Stimulated activated CD4-positive, alpha-beta T cell treated with anti-CD3 and anti-CD28 coated beads, TNF-alpha, amount 100 ng/mL, for 1 hour (primary cell): Measurements from ENCODE around the gene NKIRAS2.

Experiments
- DNase-seq, 3 donors: peaks; one replicate each; pipeline ENCODE4 v3.0.0-alpha.2; 2020; ENCODE audit warnings: low read depth in 3 of 3, low spot score in 1 of 3

Gene NKIRAS2

GRCh38 chr17:42053731-42054500 lies 34.0 kb downstream of the NKIRAS2 start:
- DNase-seq = no peak

DNA sequence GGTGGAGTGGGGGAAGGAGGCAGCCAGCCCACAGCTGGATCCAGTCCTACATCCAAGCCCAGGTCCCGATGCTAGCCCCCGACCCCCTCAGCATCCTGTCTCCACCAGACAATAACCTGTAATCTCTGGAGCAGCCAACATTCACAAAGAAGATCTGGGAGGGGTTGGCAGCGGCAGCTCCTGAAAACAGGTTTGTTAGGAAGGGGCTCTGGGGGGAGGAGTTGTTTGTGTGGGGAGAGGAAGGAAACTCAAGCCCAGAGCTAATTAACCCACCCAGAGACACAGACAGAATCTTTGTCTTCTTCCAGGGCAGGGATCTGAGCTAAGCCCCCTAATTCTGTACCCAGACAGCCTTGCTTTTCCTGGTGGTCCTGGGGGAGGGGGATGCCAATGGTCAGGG lies 35.1 kb downstream of the NKIRAS2 start:
- no peak for DNase-seq

- DNase-seq = no peak
These were observed 35.6 kb downstream of the NKIRAS2 start for GRCh38 chr17:42055496-42055895.

DNA sequence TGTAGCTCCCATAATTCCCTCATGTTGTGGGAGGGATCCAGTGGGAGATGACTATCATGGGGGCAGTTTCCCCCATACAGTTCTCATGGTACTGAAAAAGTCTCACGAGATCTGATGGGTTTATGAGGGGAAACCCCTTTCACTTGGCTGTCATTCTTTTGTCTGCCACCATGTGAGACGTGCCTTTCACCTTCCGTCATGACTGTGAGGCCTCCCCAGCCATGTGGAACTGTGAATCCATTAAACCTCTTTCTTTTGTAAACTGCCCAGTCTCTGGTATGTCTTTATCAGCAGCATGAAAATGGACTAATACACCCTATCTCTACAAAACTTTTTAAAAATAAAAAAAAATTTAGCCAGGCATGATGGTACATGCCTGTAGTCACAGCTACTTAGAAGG lies 36.7 kb downstream of the NKIRAS2 start:
- no peak for DNase-seq

- DNase-seq = no peak
These were observed 38.2 kb downstream of the NKIRAS2 start for GRCh38 chr17:42058063-42058462.

DNA sequence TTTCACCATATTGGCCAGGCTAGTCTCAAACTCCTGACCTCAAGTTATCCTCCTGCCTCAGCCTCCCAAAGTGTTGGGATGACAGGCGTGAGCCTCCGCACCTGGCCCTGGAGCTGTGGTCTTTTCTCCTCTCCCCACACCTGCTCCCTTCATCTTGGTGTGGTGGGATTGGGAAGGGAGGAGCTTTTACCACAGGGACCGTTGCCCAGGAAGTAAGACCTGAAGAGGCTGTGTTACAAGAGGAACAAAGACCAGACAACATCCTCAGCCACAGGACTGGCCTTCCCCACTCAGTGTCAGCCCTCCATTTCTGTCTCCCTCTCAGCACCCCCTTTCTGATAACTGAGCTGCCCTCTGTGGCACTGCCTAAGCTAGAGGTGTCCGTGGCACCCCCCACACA lies 39.9 kb downstream of the NKIRAS2 start:
- DNase-seq = no peak

GRCh38 chr17:42060231-42060630 lies 40.3 kb downstream of the NKIRAS2 start:
- DNase-seq = no peak

DNA sequence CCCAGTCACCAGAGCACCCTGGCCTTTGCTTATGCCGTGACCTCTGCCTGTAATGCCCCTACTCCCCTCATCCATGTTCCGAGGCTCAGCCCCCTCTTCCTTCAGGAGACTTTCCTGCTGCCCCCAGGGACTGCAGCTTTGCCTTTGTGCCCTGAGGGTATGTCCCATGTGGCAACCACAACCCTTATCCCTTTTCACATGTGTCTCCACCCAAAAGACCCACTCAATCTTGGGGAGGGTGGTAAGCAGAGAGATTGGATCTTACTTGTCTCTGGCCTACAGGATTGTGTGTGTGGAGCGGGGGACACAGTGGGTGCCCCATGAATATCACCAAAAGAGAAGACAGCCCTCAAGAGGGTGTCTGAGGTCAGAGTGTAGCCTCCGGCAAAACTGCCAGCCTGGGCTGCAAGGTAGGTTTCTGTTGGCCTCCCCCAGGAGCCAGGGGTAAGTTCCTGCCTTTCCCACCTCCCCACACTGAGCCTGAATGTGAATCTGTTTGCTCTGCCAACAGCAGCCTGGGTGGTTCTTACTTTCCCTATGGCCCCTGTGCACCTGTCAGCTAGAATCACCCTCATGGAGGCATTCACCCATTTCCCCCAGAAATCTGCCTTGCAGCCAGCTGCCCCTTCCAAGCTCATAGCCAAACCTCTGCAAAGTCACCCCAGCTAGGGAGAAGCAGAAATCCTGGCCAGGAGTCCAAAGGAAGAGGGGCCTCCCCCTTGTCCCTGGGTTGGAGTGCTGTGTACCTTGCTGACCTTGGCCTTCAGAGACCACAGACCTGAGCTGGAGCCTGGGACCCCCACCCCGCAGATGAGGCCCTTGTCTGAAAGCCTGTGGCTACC lies 42.0 kb downstream of the NKIRAS2 start:
- no peak for DNase-seq

- DNase-seq = no peak
These were observed 42.8 kb downstream of the NKIRAS2 start for GRCh38 chr17:42062681-42063080.

DNA sequence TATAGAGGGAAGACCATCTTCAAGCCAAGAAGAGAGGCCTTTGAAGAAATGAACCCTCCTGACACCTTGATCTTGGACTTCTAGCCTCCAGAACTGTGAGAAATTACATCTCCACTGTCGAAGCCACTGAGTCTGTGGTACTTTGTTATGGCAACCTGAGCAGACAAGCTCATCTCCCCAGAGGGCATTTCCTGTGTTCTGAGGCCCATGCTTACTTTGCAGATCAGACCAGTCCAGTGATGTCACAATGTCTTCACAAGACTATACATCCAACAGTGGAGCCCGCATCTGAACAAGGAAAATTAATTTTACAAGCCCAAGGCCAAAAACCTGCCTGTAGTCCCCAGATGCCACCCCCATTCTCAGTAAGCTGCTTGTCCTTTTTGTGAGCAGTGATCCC lies 45.3 kb downstream of the NKIRAS2 start:
- DNase-seq = no peak

GRCh38 chr17:42067371-42068091 lies 47.6 kb downstream of the NKIRAS2 start:
- peak in 2 of 3 donors; percentile 39 to 64 for DNase-seq

DNA sequence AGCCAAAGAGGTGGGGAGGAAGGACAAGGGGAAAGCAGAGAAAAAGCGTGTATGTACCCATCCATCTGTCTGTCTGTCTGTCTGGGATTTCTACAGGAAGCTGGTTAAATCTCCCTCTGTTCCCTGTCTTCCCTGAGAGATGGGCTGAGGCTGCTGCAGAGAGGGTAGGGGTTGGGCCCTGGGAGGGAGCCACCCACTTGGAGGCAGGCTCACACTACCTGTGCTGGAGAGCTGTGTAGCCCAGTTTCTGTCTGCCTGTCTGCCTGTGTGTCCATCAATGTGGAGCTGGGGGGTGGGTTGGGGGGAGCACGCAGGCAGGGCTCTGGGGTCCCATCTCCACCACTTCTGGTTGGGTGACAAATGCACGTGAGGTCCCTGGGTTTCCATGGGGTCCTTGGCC lies 49.1 kb downstream of the NKIRAS2 start:
- DNase-seq = no peak

DNA sequence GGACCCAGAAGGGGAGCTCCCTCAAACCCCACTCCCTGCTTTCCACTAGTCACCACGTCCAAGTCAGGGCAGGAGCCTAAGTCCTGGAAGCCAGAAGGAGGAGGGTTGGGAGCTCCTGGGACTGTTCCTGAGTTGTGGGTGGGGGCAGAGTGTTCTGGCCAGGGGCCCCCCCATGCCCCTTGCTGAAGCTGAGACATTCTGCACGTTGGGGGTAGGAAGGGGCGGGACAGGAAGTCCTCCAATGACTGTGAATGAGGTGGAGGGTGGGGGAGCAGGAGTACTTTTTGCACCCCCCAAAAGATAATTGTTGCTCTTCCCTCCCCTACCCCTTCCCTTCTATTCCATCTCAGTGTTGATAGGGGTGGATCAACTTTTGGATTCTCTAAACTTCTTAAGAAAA lies 51.9 kb downstream of the NKIRAS2 start:
- DNase-seq = no peak

GRCh38 chr17:42072323-42073187 lies 52.7 kb downstream of the NKIRAS2 start:
- DNase-seq = no peak
